CD4-positive, alpha-beta T cell treated with Interleukin-10 for 1 hour (primary cell): ENCODE measurements around the gene CDK5RAP1.

Experiments used
- DNase-seq: peaks from one replicate; pipeline ENCODE4 v3.0.0-alpha.2; 2020

The CDK5RAP1 gene

DNA sequence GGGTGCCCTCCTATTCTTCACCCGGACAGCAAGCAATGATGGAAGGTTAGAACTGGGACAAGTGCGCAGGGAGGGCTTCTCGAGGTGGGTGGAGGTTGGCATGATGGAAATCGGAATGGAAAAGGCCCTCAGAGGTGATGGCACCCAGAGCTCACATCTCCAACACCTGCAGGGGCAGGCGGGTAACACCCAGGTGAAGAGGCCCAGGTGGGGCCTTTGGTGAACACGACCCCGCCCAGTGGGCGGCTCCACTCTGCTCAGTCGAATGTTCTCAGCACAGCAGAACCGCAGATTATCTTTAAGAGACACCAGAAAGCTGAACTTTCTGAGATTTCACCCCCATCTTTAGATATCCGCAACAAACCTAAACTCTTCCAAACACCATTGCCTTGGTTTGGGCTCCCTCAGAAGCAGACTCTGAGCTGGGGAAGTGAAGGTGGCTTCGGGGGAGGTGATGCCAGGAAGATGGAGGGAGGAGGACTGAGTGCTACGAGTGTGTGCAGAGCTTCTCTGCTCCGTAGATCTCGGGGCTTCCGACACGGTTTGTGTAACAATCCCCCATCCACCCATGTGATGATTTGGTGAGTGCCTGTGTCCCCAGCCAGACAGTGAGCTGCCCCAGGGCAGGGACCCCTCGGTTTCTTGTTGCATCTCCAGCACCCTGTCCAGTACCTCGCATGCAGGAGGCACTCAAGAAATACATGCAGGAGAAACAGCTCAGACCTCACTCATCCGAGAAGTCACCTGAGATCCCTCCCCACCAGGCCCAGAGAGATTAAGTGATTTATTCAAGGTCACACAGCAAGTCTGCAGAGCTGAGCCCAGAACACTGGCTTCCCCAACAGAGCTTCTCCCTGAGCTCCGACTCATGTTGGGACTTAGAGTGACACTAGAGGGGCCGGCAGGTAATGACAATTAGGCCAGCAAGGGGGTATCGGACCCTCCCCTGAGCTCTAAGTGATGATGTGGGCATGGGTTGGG is 72.9 kb downstream of the CDK5RAP1 start:
- DNase-seq, result no peak

DNA sequence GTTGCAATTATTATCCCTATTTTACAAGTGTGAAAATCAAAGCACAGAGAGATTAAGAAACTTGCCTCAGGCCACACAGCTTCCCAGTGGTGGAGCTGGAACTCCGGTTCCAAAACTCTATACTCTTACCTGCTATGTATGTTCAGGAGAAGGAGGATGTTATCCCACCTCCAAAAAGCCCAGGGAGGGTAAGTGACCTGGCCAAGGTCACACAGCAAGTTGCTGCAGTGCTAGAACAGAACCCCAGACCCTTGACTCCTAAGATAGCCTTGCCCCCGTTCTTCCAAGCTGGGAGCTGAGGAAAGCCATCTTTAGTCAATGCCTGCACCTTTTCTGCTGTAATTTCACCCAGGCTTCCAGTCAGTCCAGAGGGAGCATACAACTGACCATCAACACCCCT is 76.0 kb downstream of the CDK5RAP1 start:
- no peak for DNase-seq

DNA sequence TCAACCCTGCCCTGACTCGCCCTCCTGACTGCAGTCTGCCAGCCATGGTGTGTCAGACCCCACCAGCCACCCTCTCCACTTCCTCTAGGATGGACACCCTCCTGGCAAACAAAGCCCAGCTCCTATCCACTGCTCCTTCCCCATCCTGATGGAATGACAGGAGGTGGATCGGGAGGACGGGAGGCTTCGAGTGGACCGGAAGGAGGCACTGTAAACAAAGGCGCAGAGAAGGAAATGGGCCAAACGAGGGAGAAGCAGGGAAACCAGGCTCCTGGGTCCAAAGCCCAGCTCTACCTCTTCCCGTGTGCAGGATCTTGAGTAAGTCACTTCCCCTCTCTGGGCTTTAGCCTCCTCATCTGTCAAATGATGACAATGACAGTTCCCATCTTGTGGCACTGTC is 78.1 kb downstream of the CDK5RAP1 start:
- no peak for DNase-seq

GRCh38 chr20:33322456-33322855 is 78.9 kb downstream of the CDK5RAP1 start:
- DNase-seq, result no peak

DNA sequence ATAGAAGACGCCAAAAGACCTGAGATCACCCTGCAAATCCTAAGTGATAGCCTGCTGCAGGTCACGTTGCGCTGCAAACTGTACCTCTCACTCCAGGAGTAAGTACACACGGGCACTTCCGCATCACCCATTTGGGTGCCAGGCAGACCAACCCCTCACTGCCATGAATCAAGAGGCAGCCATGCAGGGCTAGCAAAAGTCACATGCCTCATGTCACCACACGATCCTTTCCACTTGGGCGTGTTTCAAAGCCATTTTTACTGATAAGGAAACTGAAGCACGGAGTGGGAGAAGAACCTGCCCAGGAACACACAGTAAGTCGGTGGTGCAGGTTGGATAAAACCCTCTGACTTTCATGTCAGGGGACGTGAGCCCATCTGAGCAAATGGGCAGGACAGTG is 81.3 kb downstream of the CDK5RAP1 start:
- no peak for DNase-seq

- no peak for DNase-seq
Measured at GRCh38 chr20:33318096-33318429, 83.3 kb downstream of the CDK5RAP1 start.

DNA sequence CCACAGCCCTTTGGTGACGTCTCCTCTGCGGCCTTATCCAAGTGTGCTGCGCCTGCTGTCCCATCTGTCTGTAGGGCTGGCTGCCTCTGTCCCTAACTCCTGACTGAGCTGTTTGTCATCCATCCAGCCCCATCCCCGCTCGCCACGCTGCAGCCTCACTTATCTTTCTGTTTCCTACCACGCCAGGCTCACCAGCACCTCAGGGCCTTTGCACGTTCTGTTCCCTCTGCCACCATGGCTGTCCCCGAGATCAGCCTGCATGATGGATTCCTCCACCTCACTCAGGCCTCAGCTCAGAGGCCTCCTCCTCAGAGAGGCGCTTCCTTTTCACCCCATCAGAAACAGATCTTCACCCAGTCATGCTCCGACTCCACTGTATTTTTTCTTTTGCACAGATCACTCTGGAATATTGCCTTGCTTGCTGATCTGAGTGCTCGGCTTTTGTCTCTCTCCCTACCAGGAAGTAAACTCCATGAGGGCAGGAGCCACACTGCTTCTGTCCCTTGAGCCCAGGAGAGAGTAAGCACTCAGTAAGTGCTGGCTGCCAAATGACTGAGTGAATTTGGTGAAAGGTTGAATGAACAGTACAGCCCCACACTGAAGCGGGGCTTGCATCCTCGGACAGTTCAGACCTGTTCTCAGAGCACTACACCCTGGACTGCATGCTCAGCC is 83.8 kb downstream of the CDK5RAP1 start:
- no peak for DNase-seq

GRCh38 chr20:33316958-33317357 is 84.4 kb downstream of the CDK5RAP1 start:
- DNase-seq, result no peak

GRCh38 chr20:33316343-33316742 is 85.0 kb downstream of the CDK5RAP1 start:
- DNase-seq, result no peak

- DNase-seq, result no peak
Measured at GRCh38 chr20:33313686-33314314, 87.5 kb downstream of the CDK5RAP1 start.

GRCh38 chr20:33312583-33312982 is 88.7 kb downstream of the CDK5RAP1 start:
- no peak for DNase-seq

- DNase-seq, result no peak
Measured at GRCh38 chr20:33311996-33312395, 89.3 kb downstream of the CDK5RAP1 start.

- no peak for DNase-seq
Measured at GRCh38 chr20:33311011-33311410, 90.3 kb downstream of the CDK5RAP1 start.

DNA sequence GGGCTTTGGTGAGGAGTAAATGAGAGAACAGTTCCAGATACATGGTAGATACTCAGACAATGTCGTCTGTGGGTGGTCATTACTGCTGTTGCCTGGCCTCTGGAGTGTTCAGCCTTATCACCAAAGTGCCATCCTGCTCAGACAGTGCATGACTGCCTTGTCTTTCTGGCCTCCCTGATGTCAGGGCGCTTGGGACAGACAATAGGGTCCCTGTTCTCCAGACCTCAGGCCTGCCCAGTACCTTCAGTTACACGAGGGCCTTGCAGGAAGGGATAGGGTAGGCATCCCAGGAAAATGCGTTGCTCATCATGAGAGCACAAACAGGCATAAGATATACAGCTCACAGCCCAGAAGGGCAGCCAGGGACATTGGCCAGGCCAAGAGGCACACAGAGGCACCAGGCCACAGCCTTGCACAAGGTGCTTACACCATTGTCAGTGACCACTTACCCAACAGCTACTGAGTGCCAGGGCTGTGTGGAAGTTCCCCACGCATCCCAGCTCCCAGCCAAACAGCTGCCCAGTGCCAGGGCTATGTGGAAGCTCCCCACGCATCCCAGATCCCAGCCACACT is 90.9 kb downstream of the CDK5RAP1 start:
- no peak for DNase-seq

DNA sequence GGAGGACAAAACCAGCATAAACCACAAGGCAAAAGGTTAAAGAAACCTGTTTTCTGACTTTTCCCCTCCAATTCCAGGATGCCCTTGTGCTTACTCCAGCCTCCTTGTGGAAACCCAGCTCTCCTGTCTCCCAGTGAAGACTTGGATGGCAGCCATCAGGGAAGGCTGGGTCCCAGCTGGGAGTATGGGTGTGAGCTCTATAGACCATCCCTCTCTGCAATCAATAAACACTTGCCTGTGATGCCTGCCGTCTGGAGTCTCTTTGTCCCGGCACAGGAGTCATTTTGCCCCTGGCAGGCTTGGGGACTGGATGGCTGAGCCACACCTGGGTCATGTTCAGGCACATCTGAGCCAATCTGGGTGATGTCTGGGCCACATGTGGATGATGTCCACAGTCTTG is 91.7 kb downstream of the CDK5RAP1 start:
- no peak for DNase-seq
